ENCODE results near the gene CKAP5.

CKAP5 gene

DNA sequence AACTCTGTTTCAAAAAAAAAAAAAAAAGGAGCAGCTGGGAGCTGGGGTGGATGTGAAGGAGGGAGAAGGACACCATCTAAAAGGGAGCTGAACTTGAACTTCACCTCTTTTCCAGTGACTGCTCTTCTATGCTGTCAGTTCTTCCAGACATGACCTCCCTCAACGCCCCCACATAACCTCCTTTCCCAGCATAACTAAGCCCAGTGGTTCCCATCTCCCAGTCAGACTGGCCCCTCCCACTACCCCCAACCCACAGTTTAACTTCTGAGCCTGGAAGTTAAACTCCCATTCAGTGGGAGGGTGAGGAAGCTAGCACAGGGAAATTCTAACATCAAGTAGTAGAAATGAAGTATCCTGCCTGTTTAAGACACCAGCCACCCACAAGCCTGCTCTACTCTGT, 147.5 kb downstream of the CKAP5 start:
- no peak for DNase-seq (ENCODE audit: low spot score)

DNA sequence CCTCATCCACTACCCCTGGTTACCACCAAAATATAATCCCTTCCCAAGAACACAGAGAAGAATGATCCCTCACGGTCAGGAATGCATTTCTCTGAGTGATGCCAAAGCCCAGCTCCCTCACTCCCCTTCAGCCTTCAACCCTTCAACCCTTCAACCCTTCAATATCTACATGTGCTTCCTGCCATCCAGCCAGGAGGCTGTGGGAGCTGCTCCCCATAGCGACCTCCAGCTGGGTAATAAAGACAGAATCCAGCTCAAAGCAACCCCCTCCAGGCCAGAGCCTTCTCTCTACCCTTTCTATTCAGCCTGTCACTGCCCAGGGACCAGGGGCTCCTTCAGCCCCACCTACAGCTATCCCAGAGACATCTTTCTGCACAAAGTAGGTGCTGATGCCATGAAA, 148.4 kb downstream of the CKAP5 start:
- no peak for DNase-seq (ENCODE audit: low spot score)

DNA sequence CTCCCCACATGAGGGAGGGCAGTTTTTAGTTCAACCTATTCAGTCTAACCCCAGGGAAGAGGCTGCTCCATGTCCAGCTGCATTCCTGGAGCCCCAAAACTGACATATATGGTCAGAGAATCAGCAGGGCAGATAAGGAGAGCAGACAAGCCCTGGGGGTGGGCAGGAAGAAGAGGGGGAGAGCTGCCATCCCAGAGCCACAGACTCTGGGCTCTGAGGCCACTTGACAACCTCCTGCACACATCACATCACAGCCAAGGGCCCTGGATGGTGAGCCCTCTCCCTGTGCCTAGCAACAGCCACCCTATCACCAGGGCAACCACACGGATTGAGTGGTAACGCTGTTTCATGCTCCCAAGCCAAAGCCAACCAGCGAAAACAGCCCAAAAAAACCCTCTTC, 148.8 kb downstream of the CKAP5 start:
- no peak for DNase-seq (ENCODE audit: low spot score)

DNA sequence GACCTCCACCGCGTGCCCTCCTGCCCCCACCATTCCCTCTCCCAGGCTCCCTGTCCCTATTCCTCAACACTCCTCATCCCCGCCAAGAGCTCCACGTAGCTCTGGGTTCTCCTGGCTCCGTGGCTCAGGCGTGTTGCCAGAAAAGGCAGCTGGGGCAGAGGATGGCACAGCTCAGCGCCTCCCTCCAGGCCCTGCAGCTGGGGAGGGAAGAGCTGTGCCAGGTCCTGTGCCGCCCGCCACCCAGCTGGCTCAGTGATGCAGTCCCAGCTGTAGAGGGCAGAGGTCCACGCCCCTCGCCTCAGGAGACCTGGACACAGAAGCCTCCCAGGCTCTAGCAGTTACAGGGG, 149.9 kb downstream of the CKAP5 start:
- DNase-seq (ENCODE audit: low spot score): no peak

DNA sequence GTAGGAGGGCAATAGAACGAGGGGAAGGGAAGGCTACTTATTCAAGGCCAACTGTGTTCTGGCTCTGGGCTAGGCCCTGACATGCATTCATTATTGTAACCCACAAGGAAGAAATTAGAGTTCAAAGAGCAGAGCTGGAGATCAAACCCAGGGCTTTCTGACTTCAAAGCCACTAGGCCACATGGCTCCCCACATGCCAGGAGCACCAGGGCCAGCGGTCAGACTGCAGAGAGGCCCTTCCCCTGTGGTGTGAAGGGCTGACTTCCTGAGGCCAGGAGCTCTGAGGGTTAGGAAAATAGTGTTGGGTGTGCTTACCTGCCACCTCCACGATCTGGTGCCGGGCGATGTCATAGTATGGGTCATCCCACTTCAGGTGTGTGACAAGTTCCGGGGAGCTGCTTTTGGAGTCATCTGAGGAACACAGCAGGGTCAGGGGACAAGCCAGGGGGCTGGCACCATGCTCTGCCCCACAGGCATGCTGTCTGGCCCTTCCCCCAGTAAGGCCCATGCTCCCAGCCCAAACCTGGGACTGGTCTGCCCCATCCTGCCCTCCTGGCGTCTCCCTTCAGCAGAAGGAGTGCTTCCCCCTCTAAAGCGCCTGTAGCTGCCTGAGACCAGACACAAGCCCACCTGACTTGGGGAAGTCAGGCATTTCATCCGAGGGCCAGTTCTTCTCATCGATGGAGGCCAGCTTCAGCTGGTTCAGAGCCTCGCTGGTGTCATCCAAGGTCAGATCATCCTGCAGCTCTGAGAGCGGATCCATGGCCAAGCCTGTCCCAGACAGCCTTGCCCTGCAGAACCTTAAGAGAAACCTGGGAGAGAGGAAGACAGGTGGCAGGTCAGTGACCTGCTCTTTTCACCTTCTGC, 150.5 kb downstream of the CKAP5 start:
- DNase-seq (ENCODE audit: low spot score): no peak

DNA sequence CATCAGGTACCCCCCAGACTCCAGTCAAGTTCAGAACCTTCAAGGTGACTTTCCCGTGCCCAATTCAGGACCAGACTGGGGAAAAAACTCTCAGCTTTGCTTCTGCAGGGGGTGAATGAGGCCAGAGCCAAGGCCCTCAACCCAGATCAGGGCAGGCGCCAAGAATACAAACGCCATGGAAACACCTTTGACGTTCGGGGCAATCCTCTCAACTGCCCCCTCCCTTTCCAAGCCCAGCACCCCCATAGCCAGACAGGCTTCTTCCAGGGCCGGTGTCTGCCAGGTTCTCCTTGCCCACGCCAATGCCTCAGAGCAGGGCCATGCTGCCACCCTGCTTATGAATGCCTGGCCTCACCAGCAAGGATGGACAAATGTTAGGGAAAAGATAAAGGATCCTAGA, 151.5 kb downstream of the CKAP5 start:
- DNase-seq (ENCODE audit: low spot score): no peak

DNA sequence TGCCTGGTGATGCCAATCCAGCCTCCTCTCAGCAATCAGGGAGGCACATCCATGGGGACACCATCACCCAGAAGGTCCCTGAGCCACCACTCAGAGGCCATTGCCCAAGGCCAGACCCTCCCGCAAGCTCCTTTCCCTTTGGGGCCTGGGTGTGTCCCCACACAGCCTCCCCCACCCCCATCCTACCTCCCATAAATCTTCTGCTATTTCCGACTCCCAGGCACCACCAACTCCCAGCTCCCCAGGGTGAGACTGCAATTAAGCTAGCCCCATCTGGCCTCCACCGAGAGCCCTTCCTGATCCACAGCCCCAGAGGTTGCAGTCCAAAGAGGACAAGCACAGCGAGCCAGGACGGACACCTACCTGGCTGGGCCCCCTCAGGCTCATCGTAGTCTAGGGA, 152.0 kb downstream of the CKAP5 start:
- no peak for DNase-seq (ENCODE audit: low spot score)

DNA sequence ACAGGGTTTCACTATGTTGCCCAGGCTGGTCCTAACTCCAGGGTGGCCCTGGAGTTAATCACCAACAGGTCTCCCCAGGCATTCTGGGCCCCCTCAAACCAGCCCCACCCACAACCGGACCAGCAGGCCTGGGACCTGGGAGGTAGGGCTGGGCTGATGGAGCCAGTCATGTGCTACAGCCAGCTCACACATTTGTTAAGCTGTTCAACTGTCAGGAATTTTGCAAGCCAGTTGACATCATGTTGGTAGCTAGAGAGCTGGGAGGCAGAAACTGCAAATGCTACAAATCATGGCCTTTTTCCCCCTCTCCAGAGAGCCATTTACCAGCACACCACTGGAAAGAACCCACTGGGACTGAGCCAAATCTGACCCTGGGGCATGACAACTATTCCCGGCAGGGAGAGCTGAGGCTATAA, 152.5 kb downstream of the CKAP5 start:
- peak; percentile 42 for DNase-seq (ENCODE audit: low spot score)

Data from AG08395 (cell line).